HG02798 (cell line): ENCODE measurements around the gene GCH1.
"Not testable (repeated sequence)": the region's sequence is repeated elsewhere in the genome, so short reads cannot be mapped to it uniquely, and the experiment has no call there.

Experiments
- ATAC-seq: cut with Tn5 transposase; IDR thresholded peaks from one replicate; pipeline ENCODE4 v1.9.1; 2021; ENCODE audit warnings: mild to moderate bottlenecking; ENCODE audit not compliant: unreplicated experiment, poor library complexity

The GCH1 gene

GRCh38 chr14:54902521-54903420 lies at the start of gene GCH1:
Gene GCH1 (minus strand): TSS chr14:54902826. CDS start chr14:54902663, 163 bp downstream.
- ATAC-seq, result peak; percentile 91

- no peak for ATAC-seq
Observed at GRCh38 chr14:54947230-54947629, 44.6 kb upstream of the GCH1 start.

- no peak for ATAC-seq
Observed at GRCh38 chr14:54946500-54946899, 43.9 kb upstream of the GCH1 start.

GRCh38 chr14:54944737-54945391 lies 42.2 kb upstream of the GCH1 start:
- no peak for ATAC-seq

- ATAC-seq, result no peak
Observed at GRCh38 chr14:54942913-54943312, 40.3 kb upstream of the GCH1 start.

- no peak for ATAC-seq
Observed at GRCh38 chr14:54936816-54937215, 34.2 kb upstream of the GCH1 start.

- ATAC-seq, result no peak
Observed at GRCh38 chr14:54935958-54936357, 33.3 kb upstream of the GCH1 start.

GRCh38 chr14:54935100-54935499 lies 32.5 kb upstream of the GCH1 start:
- ATAC-seq, result no peak

- ATAC-seq, result no peak
Observed at GRCh38 chr14:54933006-54933405, 30.4 kb upstream of the GCH1 start.

- ATAC-seq, result no peak
Observed at GRCh38 chr14:54931598-54932340, 29.1 kb upstream of the GCH1 start.

GRCh38 chr14:54931101-54931500 lies 28.5 kb upstream of the GCH1 start:
- no peak for ATAC-seq

- no peak for ATAC-seq
Observed at GRCh38 chr14:54929556-54929955, 26.9 kb upstream of the GCH1 start.

GRCh38 chr14:54928216-54928615 lies 25.6 kb upstream of the GCH1 start:
- ATAC-seq, result no peak

GRCh38 chr14:54927551-54927950 lies 24.9 kb upstream of the GCH1 start:
- ATAC-seq, result no peak

GRCh38 chr14:54926570-54926969 lies 23.9 kb upstream of the GCH1 start:
- ATAC-seq, result not testable (repeated sequence)

- no peak for ATAC-seq
Observed at GRCh38 chr14:54922598-54922997, 20.0 kb upstream of the GCH1 start.

GRCh38 chr14:54920052-54920451 lies 17.4 kb upstream of the GCH1 start:
- no peak for ATAC-seq

GRCh38 chr14:54919330-54919729 lies 16.7 kb upstream of the GCH1 start:
- no peak for ATAC-seq

GRCh38 chr14:54918427-54918826 lies 15.8 kb upstream of the GCH1 start:
- no peak for ATAC-seq

GRCh38 chr14:54916101-54916500 lies 13.5 kb upstream of the GCH1 start:
- no peak for ATAC-seq
